Skeletal muscle satellite cell (primary cell): ENCODE measurements around the gene RANBP17.

Experiments
- H3K27me3 ChIP-seq: 2 replicates; pipeline ENCODE4 v1.7.0; 2013; ENCODE audit warnings: low read length; ENCODE audit not compliant: control insufficient read depth, insufficient read depth
- H3K36me3 ChIP-seq: 2 replicates; pipeline ENCODE4 v1.7.0; 2013; ENCODE audit warnings: mild to moderate bottlenecking, control low read depth, low read length; ENCODE audit not compliant: insufficient read depth
- H3K4me1 ChIP-seq: 2 replicates; pipeline ENCODE4 v1.7.0; 2013; ENCODE audit warnings: low read length; ENCODE audit not compliant: control insufficient read depth, insufficient read depth
- H3K4me2 ChIP-seq: 2 replicates; pipeline ENCODE4 v1.7.0; 2013; ENCODE audit warnings: mild to moderate bottlenecking, low read length
- H3K4me3 ChIP-seq: 2 replicates; pipeline ENCODE4 v1.7.0; 2013; ENCODE audit warnings: low read length
- H3K9ac ChIP-seq: 2 replicates; pipeline ENCODE4 v1.7.0; 2013; ENCODE audit warnings: mild to moderate bottlenecking, low read depth, low read length, moderate library complexity
- H3K9me3 ChIP-seq: replicated peaks from 2 replicates; pipeline ENCODE4 v1.7.0; 2013; ENCODE audit warnings: mild to moderate bottlenecking, control low read depth, low read length

RANBP17 gene

GRCh38 chr5:171094356-171094755 is 232.5 kb downstream of the RANBP17 start:
- peaks cover 11% of the 10 kb centered on the region for H3K4me1 ChIP-seq

GRCh38 chr5:171102877-171103610 is 241.2 kb downstream of the RANBP17 start:
- Histone ChIP-seq H3K4me3 (no peak overlapping the region), H3K4me1 (no peaks in the 10 kb centered on the region), H3K36me3 (no peaks in the 10 kb centered on the region), H3K9ac (no peak overlapping the region), H3K9me3 (no peaks in the 10 kb centered on the region), H3K27me3 (no peaks in the 10 kb centered on the region), H3K4me2 (no peak overlapping the region)

More at GRCh38 chr5:171094356-171094755, 232.5 kb downstream of the RANBP17 start:
- Histone ChIP-seq H3K27me3 (no peaks in the 10 kb centered on the region), H3K4me3 (no peak overlapping the region), H3K9ac (no peak overlapping the region), H3K36me3 (no peaks in the 10 kb centered on the region), H3K9me3 (no peaks in the 10 kb centered on the region), H3K4me2 (no peak overlapping the region)

GRCh38 chr5:171107669-171108068 is 245.9 kb downstream of the RANBP17 start:
- H3K4me2 ChIP-seq, result no peak overlapping the region
- H3K9ac ChIP-seq, result no peak overlapping the region
- H3K9me3 ChIP-seq, result no peaks in the 10 kb centered on the region
- no peaks in the 10 kb centered on the region for H3K36me3 ChIP-seq
- no peaks in the 10 kb centered on the region for H3K27me3 ChIP-seq
- H3K4me1 ChIP-seq, result no peaks in the 10 kb centered on the region
- H3K4me3 ChIP-seq, result no peak overlapping the region

- H3K4me3 ChIP-seq, result no peak overlapping the region
- H3K4me2 ChIP-seq, result no peak overlapping the region
- H3K9ac ChIP-seq, result no peak overlapping the region
- no peaks in the 10 kb centered on the region for H3K9me3 ChIP-seq
- H3K27me3 ChIP-seq, result no peaks in the 10 kb centered on the region
- H3K4me1 ChIP-seq, result no peaks in the 10 kb centered on the region
- H3K36me3 ChIP-seq, result no peaks in the 10 kb centered on the region
Observed at GRCh38 chr5:171115519-171115918, 253.7 kb downstream of the RANBP17 start.

GRCh38 chr5:171116719-171117118 is 254.9 kb downstream of the RANBP17 start:
- Histone ChIP-seq H3K27me3 (no peaks in the 10 kb centered on the region), H3K9ac (no peak overlapping the region)

GRCh38 chr5:171120986-171121622 is 259.3 kb downstream of the RANBP17 start:
- Histone ChIP-seq H3K9ac (no peak overlapping the region), H3K9me3 (no peaks in the 10 kb centered on the region), H3K4me2 (no peak overlapping the region), H3K4me3 (no peak overlapping the region), H3K4me1 (no peaks in the 10 kb centered on the region), H3K36me3 (no peaks in the 10 kb centered on the region), H3K27me3 (no peaks in the 10 kb centered on the region)

More at GRCh38 chr5:171116719-171117118, 254.9 kb downstream of the RANBP17 start:
- no peak overlapping the region for H3K4me3 ChIP-seq
- no peaks in the 10 kb centered on the region for H3K9me3 ChIP-seq
- no peaks in the 10 kb centered on the region for H3K36me3 ChIP-seq
- H3K4me2 ChIP-seq, result no peak overlapping the region
- no peaks in the 10 kb centered on the region for H3K4me1 ChIP-seq

- Histone ChIP-seq H3K9me3 (no peaks in the 10 kb centered on the region), H3K9ac (no peak overlapping the region), H3K27me3 (no peaks in the 10 kb centered on the region), H3K4me3 (no peak overlapping the region), H3K36me3 (no peaks in the 10 kb centered on the region), H3K4me2 (no peak overlapping the region), H3K4me1 (no peaks in the 10 kb centered on the region)
Observed at GRCh38 chr5:171121638-171122037, 259.8 kb downstream of the RANBP17 start.

GRCh38 chr5:171122372-171122771 is 260.6 kb downstream of the RANBP17 start:
- Histone ChIP-seq H3K4me2 (no peak overlapping the region), H3K27me3 (no peaks in the 10 kb centered on the region), H3K4me1 (peaks cover 3% of the 10 kb centered on the region), H3K4me3 (no peak overlapping the region), H3K36me3 (no peaks in the 10 kb centered on the region), H3K9ac (no peak overlapping the region), H3K9me3 (no peaks in the 10 kb centered on the region)

- H3K36me3 ChIP-seq, result no peaks in the 10 kb centered on the region
- no peaks in the 10 kb centered on the region for H3K9me3 ChIP-seq
- H3K4me2 ChIP-seq, result no peak overlapping the region
- H3K4me3 ChIP-seq, result no peak overlapping the region
- no peak overlapping the region for H3K9ac ChIP-seq
- peaks cover 3% of the 10 kb centered on the region for H3K4me1 ChIP-seq
- H3K27me3 ChIP-seq, result no peaks in the 10 kb centered on the region
Observed at GRCh38 chr5:171123417-171123816, 261.6 kb downstream of the RANBP17 start.

- Histone ChIP-seq H3K9ac (no peak overlapping the region), H3K4me3 (no peak overlapping the region), H3K4me2 (no peak overlapping the region), H3K36me3 (no peaks in the 10 kb centered on the region), H3K27me3 (no peaks in the 10 kb centered on the region), H3K9me3 (no peaks in the 10 kb centered on the region), H3K4me1 (peaks cover 3% of the 10 kb centered on the region)
Observed at GRCh38 chr5:171127314-171127713, 265.5 kb downstream of the RANBP17 start.

GRCh38 chr5:171128136-171128535 is 266.3 kb downstream of the RANBP17 start:
- Histone ChIP-seq H3K27me3 (no peaks in the 10 kb centered on the region), H3K4me1 (peaks cover 3% of the 10 kb centered on the region), H3K9ac (no peak overlapping the region), H3K36me3 (no peaks in the 10 kb centered on the region), H3K4me2 (no peak overlapping the region), H3K9me3 (no peaks in the 10 kb centered on the region), H3K4me3 (no peak overlapping the region)

GRCh38 chr5:171129308-171129707 is 267.5 kb downstream of the RANBP17 start:
- Histone ChIP-seq H3K4me3 (no peak overlapping the region), H3K36me3 (no peaks in the 10 kb centered on the region), H3K4me1 (peaks cover 3% of the 10 kb centered on the region), H3K27me3 (no peaks in the 10 kb centered on the region), H3K9ac (no peak overlapping the region), H3K9me3 (no peaks in the 10 kb centered on the region), H3K4me2 (no peak overlapping the region)
